ENCODE results near the gene STK24.

The STK24 gene

DNA sequence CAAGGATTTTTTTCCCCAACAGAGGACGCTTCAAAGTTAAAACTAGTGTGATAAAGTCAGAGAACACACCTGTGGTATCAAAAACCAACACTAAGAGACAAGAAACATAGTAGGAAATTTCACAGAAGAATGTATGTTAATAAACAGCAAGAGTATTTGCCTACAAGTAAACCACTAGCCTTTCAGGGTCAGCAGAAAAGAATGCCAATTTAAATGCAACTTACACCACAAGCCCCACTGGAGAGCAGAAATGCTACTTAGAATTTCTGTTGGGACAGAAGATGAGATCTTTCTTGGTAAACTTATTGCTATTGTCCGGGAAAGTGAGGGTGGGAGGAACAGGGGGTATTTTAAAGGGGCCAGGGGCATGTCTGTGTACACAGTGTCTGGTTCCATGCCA is 68.6 kb downstream of the STK24 start:
- no peak for DNase-seq

DNA sequence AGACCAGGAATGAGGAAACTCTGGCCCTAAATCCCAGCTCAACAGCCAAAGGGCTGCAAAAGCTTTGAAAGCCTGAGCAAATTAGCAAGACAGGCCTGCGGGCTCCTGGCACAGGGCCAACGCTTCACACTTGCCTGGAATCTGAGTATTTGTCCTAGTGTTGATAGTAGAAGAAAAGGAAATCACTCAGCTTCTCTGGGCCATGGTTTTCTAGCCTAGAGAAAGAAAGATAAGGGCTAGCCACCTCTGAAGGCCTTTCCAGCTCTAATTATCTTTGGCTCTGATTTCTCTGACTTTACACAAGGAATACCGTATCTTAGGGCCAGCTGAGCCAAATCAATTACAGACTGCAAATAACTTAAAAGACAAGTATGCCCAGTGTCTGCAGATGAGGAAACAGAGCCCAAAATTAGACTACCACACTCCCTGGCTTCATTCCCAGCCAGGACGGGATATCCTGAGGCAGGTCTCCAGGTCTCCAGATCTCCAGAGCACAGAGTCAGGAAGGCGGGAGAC is 69.6 kb downstream of the STK24 start:
- DNase-seq: no peak

DNA sequence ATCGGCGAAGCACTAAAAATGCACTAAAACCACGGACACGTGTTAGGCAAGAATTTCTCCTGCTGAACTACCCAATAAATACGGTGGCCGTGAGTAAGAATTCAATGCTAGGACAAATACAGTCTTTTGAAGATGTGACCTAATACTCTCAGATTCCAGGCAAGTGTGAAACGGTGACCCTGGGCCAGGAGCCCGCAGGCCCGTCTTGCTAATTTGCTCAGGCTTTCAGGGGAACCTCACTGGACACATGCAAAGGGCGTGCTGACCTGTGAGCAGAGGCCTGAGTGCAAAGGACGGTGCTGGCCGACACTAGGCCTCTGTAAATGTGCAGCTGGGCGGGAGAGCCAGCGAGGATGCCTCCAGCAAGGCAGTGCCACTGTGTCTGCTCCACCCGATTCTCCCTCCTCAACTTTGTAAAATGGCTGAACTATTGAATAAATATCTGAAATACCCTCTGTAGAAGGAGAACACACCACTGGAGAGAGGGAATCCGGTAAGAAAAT is 70.1 kb downstream of the STK24 start:
- DNase-seq: no peak

- DNase-seq: no peak
Measured at GRCh38 chr13:98506322-98506721, 70.6 kb downstream of the STK24 start.

- DNase-seq: no peak
Measured at GRCh38 chr13:98505217-98505616, 71.7 kb downstream of the STK24 start.

DNA sequence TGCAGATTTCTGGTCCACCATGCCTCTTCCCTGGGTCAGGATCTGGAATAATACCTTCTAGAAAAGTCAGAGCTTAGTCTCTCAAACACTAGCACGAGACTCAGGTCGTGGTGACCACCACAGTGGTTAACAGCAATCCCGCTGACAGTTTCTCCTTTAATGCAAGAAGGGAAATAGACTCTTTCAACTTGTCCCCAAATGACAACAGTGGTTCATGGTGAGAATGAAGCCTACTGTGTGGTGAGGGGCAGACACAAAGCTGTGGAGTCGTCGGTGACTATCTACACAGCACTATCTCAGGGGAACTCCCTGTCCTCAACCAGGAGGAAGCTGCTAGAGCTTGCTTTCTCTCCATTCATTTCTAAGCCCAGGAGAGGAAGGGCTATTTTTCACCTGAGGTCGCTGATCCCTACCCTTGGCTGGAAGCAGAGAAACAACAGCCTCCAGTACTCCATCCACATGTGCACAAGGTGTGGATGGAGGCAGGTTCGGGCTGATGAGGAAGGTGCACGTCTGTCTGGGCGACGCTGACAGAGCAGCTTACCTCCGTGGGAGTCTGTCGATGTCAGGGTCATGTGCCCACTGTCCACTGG is 72.4 kb downstream of the STK24 start:
- peak; percentile 27 for DNase-seq

DNA sequence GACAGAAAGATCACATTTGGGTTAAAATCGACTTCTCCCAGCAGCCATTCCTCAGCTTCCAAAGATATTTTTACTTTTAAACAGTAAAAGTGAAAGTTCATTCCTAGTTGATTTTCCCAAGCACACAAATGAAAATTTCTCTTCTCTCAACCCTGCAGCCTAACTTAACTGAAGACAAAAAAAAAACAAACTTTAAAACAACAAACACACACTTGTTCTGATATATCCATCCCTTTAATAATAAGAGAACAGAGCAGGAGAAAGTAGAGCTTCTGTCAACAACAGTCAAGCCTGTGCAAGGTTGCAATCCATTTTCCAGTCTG is 72.9 kb downstream of the STK24 start:
- no peak for DNase-seq

DNA sequence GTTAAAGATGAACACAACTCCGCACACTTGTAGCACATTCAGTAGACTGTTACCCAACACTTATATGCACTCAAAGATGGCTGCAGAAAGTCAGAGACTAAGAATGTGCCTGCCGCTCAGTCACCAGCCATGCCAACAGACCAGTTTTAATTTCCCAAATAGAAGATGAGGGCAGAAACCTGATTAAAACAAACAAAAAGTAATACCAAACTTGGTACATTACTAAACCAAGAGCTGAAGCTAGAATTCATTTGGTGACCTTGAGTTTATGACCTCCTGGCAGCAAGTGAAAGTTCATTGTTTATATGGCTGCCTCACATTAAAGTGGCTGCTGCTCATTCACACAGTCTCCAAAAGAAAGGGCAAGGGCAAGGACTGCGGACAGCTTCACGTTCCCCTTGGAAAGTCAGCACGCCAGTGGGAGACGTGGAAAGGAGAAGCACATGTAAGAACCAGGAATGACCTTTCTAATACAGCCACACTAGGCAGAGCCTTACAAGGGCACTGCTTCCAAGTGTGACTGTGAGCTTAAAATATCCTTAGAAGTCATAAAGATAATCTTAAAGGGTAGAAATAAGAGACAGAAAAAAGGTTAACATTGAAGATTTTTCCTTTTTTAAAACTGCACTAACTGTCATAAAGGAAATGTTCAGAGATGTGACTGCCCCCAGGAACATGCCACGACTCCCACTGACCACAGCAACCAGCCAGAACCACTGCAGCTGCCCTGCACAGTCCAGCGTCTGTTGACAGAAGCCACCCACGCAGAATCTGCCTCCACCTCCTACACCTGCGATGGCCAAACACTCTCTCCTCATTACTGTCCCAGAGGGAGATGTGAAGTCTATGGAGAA is 73.5 kb downstream of the STK24 start:
- DNase-seq: no peak

DNA sequence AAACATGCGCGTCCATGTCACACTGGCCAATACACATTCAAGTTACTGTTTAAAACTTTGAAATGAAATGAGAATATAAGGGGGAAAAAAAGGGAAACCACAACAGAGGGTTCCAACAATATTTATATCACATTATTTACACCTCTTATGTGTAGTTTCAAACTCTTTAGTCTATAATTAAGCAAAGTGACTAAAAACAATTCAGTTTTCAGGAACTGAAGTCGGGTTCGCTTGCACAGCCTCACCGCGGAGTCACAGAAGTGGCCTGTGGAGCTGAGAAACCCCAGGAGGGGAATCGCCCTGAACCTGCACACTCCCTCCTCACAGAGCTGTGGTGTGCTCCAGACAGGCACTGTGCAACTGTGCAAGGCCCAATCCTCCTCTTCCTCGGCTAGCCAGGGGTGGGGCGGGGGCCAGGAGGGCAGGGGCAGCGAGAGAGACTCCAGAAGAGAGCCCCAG is 75.9 kb downstream of the STK24 start:
- DNase-seq: no peak

DNA sequence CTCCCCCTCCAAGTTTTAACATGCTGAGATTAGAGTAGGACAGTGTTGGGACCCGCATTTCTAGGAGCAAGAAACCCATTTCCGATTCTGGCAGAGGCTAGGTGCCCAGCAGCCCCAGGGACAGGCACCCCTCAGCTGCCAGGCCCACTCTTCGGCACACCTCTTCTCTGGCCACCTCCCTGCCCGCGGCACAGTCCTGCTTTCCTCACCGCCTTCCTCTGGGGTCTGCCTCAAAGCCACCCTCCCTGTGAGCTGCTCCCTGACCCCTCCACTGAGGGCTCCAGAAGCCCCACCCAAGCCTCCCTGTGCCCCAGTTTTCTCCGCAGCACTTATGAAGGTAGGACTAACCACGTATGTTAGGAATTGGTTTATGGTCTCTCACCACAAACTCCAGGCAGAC is 79.9 kb downstream of the STK24 start:
- DNase-seq: no peak

DNA sequence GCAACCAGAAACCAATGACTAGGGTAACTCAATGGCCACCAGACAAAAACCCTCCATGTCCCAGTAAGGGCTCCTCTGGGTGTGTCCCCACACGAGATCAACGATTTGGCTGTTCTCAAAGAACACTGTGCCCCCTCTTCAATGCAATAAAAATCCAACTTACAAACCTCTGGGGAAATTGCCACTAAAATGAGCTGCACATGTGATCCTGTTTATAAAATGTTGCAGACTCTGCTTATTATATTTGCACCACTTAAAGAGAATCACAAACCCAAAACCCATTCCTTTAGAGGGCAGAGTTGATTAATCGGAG is 80.5 kb downstream of the STK24 start:
- DNase-seq: no peak

DNA sequence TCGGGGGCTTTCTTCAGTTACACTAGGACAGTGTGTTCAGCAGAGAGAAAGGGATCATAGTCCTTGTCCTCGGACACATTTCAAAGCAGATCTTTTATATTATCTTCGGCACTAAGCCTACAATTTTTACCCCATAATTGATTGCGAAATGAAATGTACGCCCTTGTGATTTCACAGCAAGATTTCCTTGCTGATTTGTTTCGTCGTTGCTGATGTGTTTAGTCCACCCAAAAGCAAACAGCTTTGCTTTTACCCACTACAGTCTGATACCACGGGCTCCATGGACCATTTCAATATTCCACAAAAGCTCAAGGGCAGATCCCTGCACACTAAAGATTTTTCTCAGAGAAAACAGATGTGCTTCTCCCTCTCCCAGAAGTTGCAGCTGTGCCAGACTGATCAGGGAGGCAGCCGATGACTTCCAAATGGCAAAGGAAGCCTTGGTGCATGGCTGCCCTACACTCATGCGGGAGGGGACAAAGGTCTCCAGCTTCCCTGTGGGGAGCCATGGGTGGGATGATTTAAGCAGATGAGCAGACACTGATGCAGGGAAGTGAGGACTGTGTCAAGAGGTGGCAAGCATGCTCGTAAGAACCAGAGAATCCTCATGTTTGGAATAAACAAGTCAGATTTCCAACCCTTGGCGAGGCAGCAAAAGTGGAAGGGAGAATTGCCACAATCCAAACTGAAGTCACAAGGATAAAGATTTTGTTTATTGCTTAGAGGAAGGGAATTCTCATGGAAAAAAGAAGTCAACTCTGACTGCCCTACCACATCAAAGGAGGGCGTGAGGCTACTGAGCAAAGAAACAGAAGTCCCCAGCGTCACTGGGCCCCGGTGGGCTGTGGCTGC is 81.1 kb downstream of the STK24 start:
- no peak for DNase-seq

- DNase-seq: no peak
Measured at GRCh38 chr13:98494769-98495168, 82.1 kb downstream of the STK24 start.

GRCh38 chr13:98493042-98493712 is 83.7 kb downstream of the STK24 start:
- DNase-seq: no peak

- DNase-seq: no peak
Measured at GRCh38 chr13:98492335-98493041, 84.4 kb downstream of the STK24 start.

DNA sequence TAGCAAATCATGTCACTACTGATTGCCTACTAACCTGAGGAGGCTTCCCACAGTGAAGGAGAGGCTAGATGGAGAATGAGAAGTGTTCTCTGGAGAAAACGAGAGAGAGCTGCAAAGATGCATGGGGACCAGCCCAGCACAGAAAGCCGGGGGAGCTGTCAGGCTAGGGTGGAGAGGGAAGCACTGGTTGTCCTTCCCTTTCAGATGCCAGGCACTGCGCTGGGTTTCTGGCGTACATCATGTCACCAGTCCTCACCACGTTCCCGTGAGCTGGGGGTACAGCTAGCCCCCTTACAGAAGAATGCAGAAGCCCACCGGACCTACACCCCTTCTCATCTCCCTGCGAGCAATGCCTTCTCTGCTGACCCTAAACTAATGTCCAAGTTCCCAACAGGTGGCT is 86.0 kb downstream of the STK24 start:
- DNase-seq: no peak

DNA sequence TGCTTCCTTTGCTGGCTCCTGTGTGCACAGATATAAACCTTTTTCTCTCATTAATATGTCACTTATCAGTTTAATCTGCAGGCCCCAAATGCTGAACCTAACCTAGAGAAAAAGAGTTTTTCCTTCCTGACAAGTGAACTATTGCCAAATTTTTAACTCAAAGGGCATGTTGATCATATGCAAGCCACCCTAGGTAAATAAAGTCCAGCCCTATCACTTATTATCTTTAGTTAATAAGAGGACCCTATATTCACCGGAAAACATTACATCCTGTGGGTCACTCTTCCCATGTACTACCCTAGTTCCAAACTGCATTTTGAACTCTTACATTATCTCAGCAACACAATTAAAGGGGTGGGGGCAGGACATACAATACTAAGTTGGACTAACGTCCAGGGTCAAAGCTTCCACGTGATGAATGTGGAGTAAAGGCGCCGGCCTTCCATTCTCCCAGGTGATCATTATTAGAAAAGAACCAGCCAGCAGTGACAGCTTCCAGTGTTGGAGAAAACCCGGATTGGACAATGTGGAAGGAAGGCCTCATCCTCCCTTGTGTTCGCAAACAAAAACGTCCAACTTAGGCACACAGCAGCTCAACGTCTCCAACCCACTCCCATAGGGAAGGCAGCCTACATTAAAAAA is 86.6 kb downstream of the STK24 start:
- no peak for DNase-seq

GRCh38 chr13:98489446-98490194 is 87.3 kb downstream of the STK24 start:
- DNase-seq: no peak

GRCh38 chr13:98488736-98489135 is 88.2 kb downstream of the STK24 start:
- no peak for DNase-seq

DNA sequence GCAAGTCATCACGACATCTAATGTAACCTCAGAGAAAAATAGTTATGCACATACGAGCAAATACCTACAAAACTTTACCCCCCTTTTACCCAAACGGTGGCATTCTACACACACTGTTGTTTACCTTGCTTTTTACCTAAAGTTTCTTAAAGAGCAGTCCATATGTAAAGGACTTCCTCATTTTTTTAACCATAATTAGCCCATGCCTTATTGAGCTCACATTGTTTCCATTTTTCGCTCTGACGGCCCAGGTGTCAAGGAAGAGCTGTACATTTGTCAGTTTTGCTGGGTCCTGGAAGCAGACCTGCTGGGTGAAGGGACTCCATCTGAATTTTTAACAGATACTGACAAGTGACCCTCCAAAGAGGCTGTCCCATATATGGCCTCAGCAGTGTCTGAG is 89.4 kb downstream of the STK24 start:
- no peak for DNase-seq

- no peak for DNase-seq
Measured at GRCh38 chr13:98487016-98487415, 89.9 kb downstream of the STK24 start.

Data from activated naive CD4-positive, alpha-beta T cell treated with Interleukin-2 at 50 U/mL for 16 hours (primary cell).